Epithelial cell of esophagus (primary cell): ENCODE data around the gene ANKFN1.

ENCODE experiments used
- DNase-seq: peaks from one replicate; pipeline ENCODE4 v3.0.0; 2010; ENCODE audit warnings: low read depth
- H3K4me3 ChIP-seq: 2 replicates; pipeline ENCODE4 v1.5.1; 2011; ENCODE audit warnings: mild to moderate bottlenecking, low read length, control low read depth
- CTCF ChIP-seq: IDR thresholded peaks from 2 replicates; pipeline ENCODE4 v1.5.1; 2011; ENCODE audit warnings: low read depth, mild to moderate bottlenecking, low read length, control low read depth, inconsistent platforms; ENCODE audit not compliant: insufficient read depth; ENCODE audit errors: missing control alignments

The ANKFN1 gene

GRCh38 chr17:56540836-56541235 is 387.6 kb downstream of the ANKFN1 start:
- no peak for DNase-seq
- no peak for TF ChIP-seq CTCF
- H3K4me3 ChIP-seq: no peak overlapping the region

- no peak overlapping the region for H3K4me3 ChIP-seq
- no peak for DNase-seq
- TF ChIP-seq CTCF: no peak
Measured at GRCh38 chr17:56543280-56543679, 390.0 kb downstream of the ANKFN1 start.

GRCh38 chr17:56545106-56545505 is 391.8 kb downstream of the ANKFN1 start:
- DNase-seq: no peak
- H3K4me3 ChIP-seq: no peak overlapping the region
- no peak for TF ChIP-seq CTCF

GRCh38 chr17:56545930-56546329 is 392.7 kb downstream of the ANKFN1 start:
- no peak for TF ChIP-seq CTCF
- DNase-seq: no peak
- no peak overlapping the region for H3K4me3 ChIP-seq

- DNase-seq: no peak
- no peak for TF ChIP-seq CTCF
- H3K4me3 ChIP-seq: no peak overlapping the region
Measured at GRCh38 chr17:56548661-56549060, 395.4 kb downstream of the ANKFN1 start.

GRCh38 chr17:56549501-56549900 is 396.2 kb downstream of the ANKFN1 start:
- no peak for DNase-seq
- TF ChIP-seq CTCF: no peak
- H3K4me3 ChIP-seq: no peak overlapping the region

- H3K4me3 ChIP-seq: no peak overlapping the region
- no peak for DNase-seq
- no peak for TF ChIP-seq CTCF
Measured at GRCh38 chr17:56557682-56558081, 404.4 kb downstream of the ANKFN1 start.
